CD8-positive, alpha-beta memory T cell (primary cell): ENCODE results near the gene BCL2A1. TPM values are rescaled to one million over a fixed set of nuclear protein-coding genes. Genes with fewer than 3 reads are reported as not detected.
A peak's percentile ranks its signal among the peaks of the same experiment; 100 is the strongest.

Experiments used
- CTCF ChIA-PET: fragments of 350-600 bp; sonication (Branson Sonifier 250); formaldehyde crosslinking; loops from one replicate; lab custom pipeline; 2021; ENCODE audit warnings: antibody characterized with exemption; lab: Charles Lee
- POLR2A ChIA-PET: fragments of 350-600 bp; sonication (Branson Sonifier 250); formaldehyde crosslinking; loops from one replicate; lab custom pipeline; 2021; ENCODE audit warnings: antibody characterized with exemption; lab: Charles Lee
- DNase-seq, 5 donors: peaks; one replicate each; pipeline versions ENCODE4 v3.0.0 to v3.0.0-alpha.2; 2020 to 2022; ENCODE audit warnings: mixed read lengths in 1 of 5
- H3K27ac ChIP-seq: one replicate; pipeline ENCODE4 v1.7.0; 2013; ENCODE audit warnings: low read depth, mild to moderate bottlenecking, low read length, moderate library complexity
- H3K27me3 ChIP-seq: 2 replicates; pipeline ENCODE4 v1.7.0; 2013; ENCODE audit warnings: low read length, mild to moderate bottlenecking; ENCODE audit not compliant: insufficient read depth, poor library complexity, severe bottlenecking
- H3K36me3 ChIP-seq: 2 replicates; pipeline ENCODE4 v1.7.0; 2013; ENCODE audit warnings: mild to moderate bottlenecking, low read length, moderate library complexity; ENCODE audit not compliant: insufficient read depth
- H3K4me1 ChIP-seq: 2 replicates; pipeline ENCODE4 v1.7.0; 2013; ENCODE audit warnings: mild to moderate bottlenecking, low read length, moderate library complexity; ENCODE audit not compliant: insufficient read depth
- H3K4me3 ChIP-seq: 2 replicates; pipeline ENCODE4 v1.7.0; 2013; ENCODE audit warnings: mild to moderate bottlenecking, low read length
- H3K9me3 ChIP-seq: 2 replicates; pipeline ENCODE4 v1.7.0; 2013; ENCODE audit warnings: mild to moderate bottlenecking, low read length
- H3K27ac Mint-ChIP-seq, 8 donors: one replicate each; pipeline ENCODE4 v1.8.0; 2020 to 2021; ENCODE audit warnings: mixed read lengths in 8 of 8, mild to moderate bottlenecking in 6 of 8, inconsistent platforms in 3 of 8, moderate library complexity in 3 of 8
- H3K27me3 Mint-ChIP-seq, 2 donors: one replicate each; pipeline ENCODE4 v1.8.0; 2020 to 2021; ENCODE audit warnings: mixed read lengths in 2 of 2, mild to moderate bottlenecking in 1 of 2, moderate library complexity in 1 of 2
- H3K36me3 Mint-ChIP-seq, 3 donors: one replicate each; pipeline ENCODE4 v1.8.0; 2020 to 2021; ENCODE audit warnings: mixed read lengths in 3 of 3, inconsistent platforms in 1 of 3, mild to moderate bottlenecking in 1 of 3
- H3K4me1 Mint-ChIP-seq, 3 donors: one replicate each; pipeline ENCODE4 v1.8.0; 2020 to 2021; ENCODE audit warnings: mixed read lengths in 3 of 3, inconsistent platforms in 1 of 3, mild to moderate bottlenecking in 1 of 3
- H3K4me3 Mint-ChIP-seq, 7 donors: one replicate each; pipeline ENCODE4 v1.8.0; 2020 to 2021; ENCODE audit warnings: mixed read lengths in 7 of 7, mild to moderate bottlenecking in 6 of 7, moderate library complexity in 4 of 7, inconsistent platforms in 2 of 7
- H3K9me3 Mint-ChIP-seq, 5 donors: one replicate each; pipeline ENCODE4 v1.8.0; 2020 to 2022; ENCODE audit warnings: mixed read lengths in 5 of 5, mild to moderate bottlenecking in 3 of 5, moderate library complexity in 2 of 5, inconsistent platforms in 1 of 5
- polyA plus RNA-seq: library from polyadenylated mRNA; unstranded; fragments of 300-500 nt; fragmentation: Illumina TruSeq; gene quantifications from one replicate; pipeline ENCODE4 v1.2.3, GENCODE V29; 2021
- total RNA-seq, 2 experiments: library from RNA; stranded (reverse); gene quantifications; one replicate each; pipeline ENCODE4 v1.2.3, GENCODE V29; 2021

The BCL2A1 gene
- total and polyA plus RNA-seq, 3 experiments from 2014 or later = 29.5 to 56.8 (median 55.8) TPM

DNA sequence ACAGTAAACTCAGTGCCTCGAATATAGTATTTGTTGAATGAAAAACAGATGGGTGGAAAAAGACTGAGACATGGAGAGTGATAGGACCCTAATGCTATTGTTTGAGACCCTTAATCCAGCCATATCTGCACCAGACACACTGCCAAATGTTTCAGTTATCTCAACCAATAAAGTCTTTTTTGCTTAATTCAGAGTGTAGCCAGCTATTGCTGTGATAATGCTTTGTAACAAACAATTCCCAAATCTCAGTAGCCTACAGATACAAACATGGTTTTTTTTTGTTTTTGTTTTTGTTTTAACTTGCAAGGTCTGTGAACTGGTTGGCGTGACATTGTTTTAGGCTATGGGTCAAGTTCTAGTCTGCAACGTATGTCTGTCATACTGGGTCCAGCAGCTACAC is 17.0 kb upstream of the BCL2A1 start:
- H3K4me3 ChIP-seq = no peak overlapping the region
- no peak for DNase-seq
- Mint-ChIP-seq H3K27me3 (peaks cover 0 to 4% of the 10 kb centered on the region in 2 donors), H3K9me3 (no peaks in the 10 kb centered on the region), H3K36me3 (no peaks in the 10 kb centered on the region), H3K4me1 (no peaks in the 10 kb centered on the region), H3K27ac (no peak overlapping the region), H3K4me3 (no peak overlapping the region)
- POLR2A ChIA-PET = no interaction called here
- H3K36me3 ChIP-seq = no peaks in the 10 kb centered on the region
- no peaks in the 10 kb centered on the region for H3K4me1 ChIP-seq
- CTCF ChIA-PET = no interaction called here
- no peak overlapping the region for H3K27ac ChIP-seq
- no peaks in the 10 kb centered on the region for H3K9me3 ChIP-seq
- no peaks in the 10 kb centered on the region for H3K27me3 ChIP-seq

DNA sequence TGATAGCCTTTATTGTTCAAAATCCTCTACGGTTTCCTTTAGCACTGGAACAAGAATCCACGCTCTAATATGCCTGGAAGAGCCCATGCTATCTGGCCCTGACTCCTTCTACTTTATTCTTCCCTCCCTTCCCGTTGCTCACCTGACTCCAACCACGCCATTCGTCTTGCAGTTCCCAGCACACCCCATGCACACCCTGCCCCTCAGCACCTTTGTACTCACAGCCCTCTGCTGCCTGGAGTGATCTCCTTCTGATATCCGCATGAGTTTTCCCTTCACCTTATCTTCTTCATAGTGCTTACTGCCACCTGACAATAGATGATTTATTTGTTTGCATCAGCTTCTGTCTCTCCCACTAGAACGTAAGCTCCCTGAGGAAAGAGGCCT is 16.6 kb upstream of the BCL2A1 start:
- DNase-seq = no peak
- CTCF ChIA-PET = no interaction called here
- no peaks in the 10 kb centered on the region for H3K4me1 Mint-ChIP-seq

DNA sequence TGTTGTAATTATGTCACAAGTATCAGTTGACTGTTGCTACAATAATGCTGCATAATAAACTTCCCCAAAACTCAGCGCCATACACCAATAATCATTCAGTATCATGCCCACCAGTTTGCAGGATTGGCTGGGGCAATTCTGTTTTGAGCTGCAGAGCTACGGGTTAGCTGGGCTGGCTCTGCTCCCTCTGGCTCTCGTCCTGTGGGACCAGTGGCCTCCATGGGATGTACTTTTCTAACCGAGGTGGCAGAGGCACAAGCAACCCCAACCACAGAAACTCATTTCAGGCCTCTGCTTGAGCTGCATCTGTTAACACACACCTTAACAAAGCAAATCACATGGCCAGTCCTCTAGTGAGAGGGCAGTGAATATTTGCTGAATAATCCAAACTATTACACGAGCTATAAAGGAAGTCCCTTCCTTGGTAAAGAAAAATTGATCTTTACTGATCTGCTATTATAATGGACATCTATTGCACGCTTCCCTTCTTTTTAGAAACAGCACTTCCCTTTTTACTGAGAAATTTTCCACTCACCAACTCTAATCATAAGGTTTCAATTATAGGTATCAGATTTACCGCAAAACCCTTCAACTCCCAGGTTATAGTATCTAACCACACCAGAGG is 10.9 kb upstream of the BCL2A1 start:
- Histone ChIP-seq H3K36me3 (no peaks in the 10 kb centered on the region), H3K4me1 (no peaks in the 10 kb centered on the region), H3K9me3 (no peaks in the 10 kb centered on the region), H3K27me3 (no peaks in the 10 kb centered on the region), H3K27ac (no peak overlapping the region), H3K4me3 (no peak overlapping the region)
- H3K27me3 Mint-ChIP-seq = no peaks in the 10 kb centered on the region
- H3K4me1 Mint-ChIP-seq = no peaks in the 10 kb centered on the region
- H3K9me3 Mint-ChIP-seq = no peaks in the 10 kb centered on the region
- ChIA-PET CTCF (interaction anchor here (0.6 kb wide), 1 partner anchor 178 kb away, joined by 3 read pairs; no protein-coding TSS in a partner anchor), POLR2A (interaction anchor here (0.9 kb wide), 1 partner anchor 14 kb away, joined by 3 read pairs; no protein-coding TSS in a partner anchor)
- no peak for DNase-seq
- no peak overlapping the region for H3K4me3 Mint-ChIP-seq
- peak overlapping the region in 2 of 8 donors; percentile 18 for H3K27ac Mint-ChIP-seq
- no peaks in the 10 kb centered on the region for H3K36me3 Mint-ChIP-seq

More for the DNA sequence above, 16.6 kb upstream of the BCL2A1 start:
- H3K27ac ChIP-seq = no peak overlapping the region
- Mint-ChIP-seq H3K9me3 (no peaks in the 10 kb centered on the region), H3K27ac (no peak overlapping the region), H3K27me3 (peaks cover 0 to 4% of the 10 kb centered on the region in 2 donors), H3K4me3 (no peak overlapping the region), H3K36me3 (no peaks in the 10 kb centered on the region)
- no peaks in the 10 kb centered on the region for H3K4me1 ChIP-seq
- POLR2A ChIA-PET = no interaction called here
- H3K27me3 ChIP-seq = no peaks in the 10 kb centered on the region
- H3K9me3 ChIP-seq = no peaks in the 10 kb centered on the region
- H3K36me3 ChIP-seq = no peaks in the 10 kb centered on the region
- H3K4me3 ChIP-seq = no peak overlapping the region

DNA sequence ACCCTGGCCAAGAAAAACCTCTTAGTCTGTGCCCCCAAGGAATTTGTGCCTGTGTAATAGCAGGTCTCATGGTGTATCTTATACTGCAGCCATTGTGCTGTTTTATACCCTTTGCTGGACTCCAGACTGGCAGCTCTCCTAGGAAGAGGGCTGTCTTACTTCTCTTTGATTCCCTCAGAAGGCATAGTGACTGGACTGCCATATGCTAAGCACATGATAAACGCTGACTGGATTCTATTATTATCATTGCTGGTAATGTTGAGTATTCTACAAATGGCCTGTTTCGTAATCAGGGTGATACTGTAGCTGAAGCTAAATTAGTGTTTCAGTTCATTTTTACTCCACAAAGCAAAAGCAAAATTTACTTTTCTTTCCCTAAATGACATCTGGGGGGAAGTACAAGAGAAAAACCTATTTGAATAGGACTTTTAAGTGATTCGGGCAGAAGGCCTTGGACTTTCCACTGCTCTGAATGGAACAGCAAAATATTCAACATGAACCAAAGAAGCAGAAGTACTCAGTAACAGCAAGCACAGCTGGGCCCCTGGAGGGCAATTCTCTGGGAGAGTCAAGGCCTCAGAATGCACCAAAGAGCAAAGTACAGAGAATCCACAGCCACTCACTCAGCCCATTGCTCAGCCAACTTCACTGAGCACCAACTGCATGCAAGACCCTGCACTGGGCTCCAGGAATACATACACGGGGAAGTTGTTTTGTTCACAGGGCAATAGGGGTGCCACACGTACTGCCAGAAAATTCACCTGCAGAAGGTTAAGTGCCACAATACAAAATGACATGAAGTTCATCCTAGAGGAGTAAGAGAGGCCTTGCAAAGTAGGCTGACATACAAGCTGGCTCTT is 7.9 kb upstream of the BCL2A1 start:
- CTCF ChIA-PET = interaction anchor here (0.7 kb wide), 1 partner anchor 14 kb away, joined by 3 read pairs; no protein-coding TSS in a partner anchor
- H3K9me3 Mint-ChIP-seq = no peaks in the 10 kb centered on the region
- no peaks in the 10 kb centered on the region for H3K27me3 Mint-ChIP-seq
- POLR2A ChIA-PET = no interaction called here
- H3K4me1 Mint-ChIP-seq = peaks cover 0 to under 1% (median under 1%) of the 10 kb centered on the region in 3 donors
- Histone ChIP-seq H3K27me3 (no peaks in the 10 kb centered on the region), H3K4me3 (no peak overlapping the region), H3K27ac (no peak overlapping the region), H3K4me1 (no peaks in the 10 kb centered on the region), H3K36me3 (no peaks in the 10 kb centered on the region), H3K9me3 (no peaks in the 10 kb centered on the region)
- no peak for DNase-seq
- no peaks in the 10 kb centered on the region for H3K36me3 Mint-ChIP-seq
- H3K4me3 Mint-ChIP-seq = no peak overlapping the region
- H3K27ac Mint-ChIP-seq = peak overlapping the region in 3 of 8 donors; percentile 4 to 84 (median 6)

DNA sequence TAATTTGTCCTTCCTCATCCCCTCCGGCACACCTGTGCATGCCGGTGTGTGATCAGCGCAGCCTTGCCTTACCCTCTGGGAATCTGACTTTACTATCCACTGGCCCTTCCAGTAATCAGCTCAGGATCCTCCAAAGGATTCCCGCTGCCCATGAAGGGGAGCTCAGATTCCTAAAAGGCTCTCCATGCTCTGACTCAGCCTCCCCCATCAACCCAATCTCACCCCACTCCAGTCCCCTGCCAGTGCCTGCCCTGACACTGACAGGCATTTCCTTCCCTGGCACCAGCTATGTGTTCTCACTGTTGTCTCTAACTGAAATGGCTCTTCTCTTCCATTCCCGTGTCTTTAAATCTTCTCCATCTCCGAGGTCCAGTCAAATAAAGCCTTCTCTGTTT is 7.3 kb upstream of the BCL2A1 start:
- Histone ChIP-seq H3K27ac (no peak overlapping the region), H3K4me1 (peaks cover 4% of the 10 kb centered on the region), H3K36me3 (no peaks in the 10 kb centered on the region), H3K9me3 (no peaks in the 10 kb centered on the region), H3K27me3 (no peaks in the 10 kb centered on the region), H3K4me3 (no peak overlapping the region)
- no peak for DNase-seq
- Mint-ChIP-seq H3K27ac (peak overlapping the region in 2 of 8 donors; percentile 6 to 59), H3K4me1 (peaks cover 3 to 7% (median 7%) of the 10 kb centered on the region in 3 donors), H3K9me3 (no peaks in the 10 kb centered on the region), H3K27me3 (no peaks in the 10 kb centered on the region), H3K4me3 (no peak overlapping the region), H3K36me3 (no peaks in the 10 kb centered on the region)
- ChIA-PET CTCF (no interaction called here), POLR2A (no interaction called here)

DNA sequence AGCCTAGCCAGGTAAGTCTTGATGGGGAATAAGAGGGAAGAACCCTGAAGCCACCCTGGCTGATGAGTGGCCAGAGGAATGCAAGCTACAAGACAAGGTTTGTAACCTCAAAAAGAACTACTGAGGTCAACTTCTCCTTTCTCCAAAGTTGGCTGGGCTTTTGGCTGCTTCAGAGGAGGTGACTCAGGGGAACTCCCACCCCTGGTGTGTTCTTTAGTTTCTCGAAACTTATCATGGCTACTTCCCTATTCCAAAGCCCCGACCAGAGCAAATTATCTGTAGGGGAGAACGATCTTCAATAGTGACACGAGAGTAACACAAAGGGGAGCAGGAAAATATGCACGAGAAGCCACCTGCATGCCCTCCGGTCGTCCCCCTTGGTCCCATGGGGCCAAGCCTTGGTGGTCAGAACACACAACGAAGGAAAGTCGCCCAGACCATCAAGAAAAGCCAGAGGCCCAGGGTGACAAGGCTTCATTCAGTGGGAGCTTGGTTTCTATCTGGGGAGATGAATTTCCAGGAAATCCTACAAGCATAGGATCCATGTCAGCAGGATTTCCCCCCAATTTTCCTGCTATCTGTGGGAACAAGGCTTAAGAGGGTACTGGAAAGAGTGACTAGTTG is 6.5 kb upstream of the BCL2A1 start:
- no peak overlapping the region for H3K4me3 ChIP-seq
- ChIA-PET POLR2A (no interaction called here), CTCF (no interaction called here)
- H3K9me3 ChIP-seq = no peaks in the 10 kb centered on the region
- H3K4me1 ChIP-seq = peaks cover 5% of the 10 kb centered on the region
- Mint-ChIP-seq H3K27me3 (no peaks in the 10 kb centered on the region), H3K4me3 (no peak overlapping the region), H3K27ac (no peak overlapping the region), H3K9me3 (no peaks in the 10 kb centered on the region), H3K4me1 (peaks cover 3 to 14% (median 12%) of the 10 kb centered on the region in 3 donors), H3K36me3 (no peaks in the 10 kb centered on the region)
- H3K27ac ChIP-seq = peak overlapping the region; percentile 14
- no peaks in the 10 kb centered on the region for H3K27me3 ChIP-seq
- DNase-seq = no peak
- H3K36me3 ChIP-seq = no peaks in the 10 kb centered on the region

DNA sequence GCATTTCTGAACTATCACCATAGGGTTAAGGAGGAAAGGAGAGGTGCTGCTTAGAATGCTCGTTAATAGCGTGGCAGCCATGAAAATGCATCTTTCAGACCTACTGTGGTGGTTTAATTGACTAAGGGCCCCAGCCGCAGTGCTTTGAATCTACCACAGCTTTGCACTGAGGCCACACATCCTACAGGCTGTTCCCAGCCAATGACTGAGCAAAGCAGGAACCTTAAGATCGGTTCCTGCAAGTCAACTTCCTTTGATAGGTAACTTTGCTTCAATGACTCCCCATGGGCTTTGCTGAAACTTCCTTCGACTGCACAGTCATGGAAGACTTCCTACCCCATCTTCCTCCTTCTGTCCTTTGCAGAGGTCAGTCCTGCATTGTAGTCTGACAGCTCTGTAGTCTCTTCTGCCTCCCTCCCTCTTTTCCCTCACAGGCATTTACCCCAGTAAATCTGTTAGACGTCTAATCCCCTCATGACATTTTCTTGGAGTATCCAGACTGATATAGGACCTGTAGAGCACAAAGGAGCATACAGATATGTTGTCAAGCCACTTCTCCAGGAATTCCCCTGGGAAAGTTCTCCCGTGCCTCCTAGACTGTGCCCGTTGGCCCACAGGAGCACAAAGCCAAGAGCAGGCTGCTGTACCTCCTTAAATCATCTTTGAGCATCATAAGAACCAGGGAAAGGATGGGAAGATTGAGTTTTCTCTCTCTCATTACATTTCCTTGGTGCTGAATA is 2.6 kb upstream of the BCL2A1 start:
- ChIA-PET POLR2A (interaction anchor here (1.7 kb wide), 1 partner anchor 50 kb away, joined by 8 read pairs; no protein-coding TSS in a partner anchor), CTCF (no interaction called here)
- Histone ChIP-seq H3K4me3 (no peak overlapping the region), H3K27me3 (no peaks in the 10 kb centered on the region), H3K9me3 (no peaks in the 10 kb centered on the region), H3K4me1 (peaks cover 18% of the 10 kb centered on the region), H3K27ac (no peak overlapping the region), H3K36me3 (no peaks in the 10 kb centered on the region)
- Mint-ChIP-seq H3K9me3 (no peaks in the 10 kb centered on the region), H3K4me3 (peak overlapping the region in 1 of 7 donors; percentile 55), H3K27me3 (no peaks in the 10 kb centered on the region), H3K27ac (peak overlapping the region in 2 of 8 donors; percentile 53 to 66), H3K4me1 (peaks cover 20 to 45% (median 33%) of the 10 kb centered on the region in 3 donors), H3K36me3 (peaks cover 0 to 6% (median 0%) of the 10 kb centered on the region in 3 donors)
- DNase-seq = no peak
